Smooth muscle cell (in vitro differentiated cells): ENCODE measurements around the gene EPAS1. TPM values are rescaled to one million over a fixed set of nuclear protein-coding genes. Genes with fewer than 3 reads are reported as not detected.
A peak's percentile ranks its signal among the peaks of the same experiment; 100 is the strongest.

Source experiments
- DNase-seq: peaks from one replicate; lab custom pipeline; 2025; ENCODE audit not compliant: unreplicated experiment; lab: John Stamatoyannopoulos, UW
- H2AFZ ChIP-seq: fragments of 200-600 bp; sonication (generic); 2 replicates; pipeline ENCODE4 v1.6.0; 2016; ENCODE audit warnings: antibody characterized with exemption, low read depth, mild to moderate bottlenecking
- H3F3A ChIP-seq: fragments of 200-600 bp; sonication (generic); 2 replicates; pipeline ENCODE4 v1.6.0; 2017; ENCODE audit warnings: antibody characterized with exemption, low read depth
- H3K27ac ChIP-seq: fragments of 200-600 bp; sonication (generic); 2 replicates; pipeline ENCODE4 v1.5.1; 2016; ENCODE audit warnings: low read depth, mild to moderate bottlenecking
- H3K27me3 ChIP-seq: fragments of 200-600 bp; sonication (generic); 2 replicates; pipeline ENCODE4 v1.6.1; 2016; ENCODE audit warnings: low read depth, mild to moderate bottlenecking
- H3K36me3 ChIP-seq: fragments of 200-600 bp; sonication (generic); 2 replicates; pipeline ENCODE4 v1.5.1; 2016; ENCODE audit warnings: low read depth
- H3K4me1 ChIP-seq: fragments of 200-600 bp; sonication (generic); 2 replicates; pipeline ENCODE4 v1.5.1; 2016; ENCODE audit warnings: low read depth
- H3K4me2 ChIP-seq: fragments of 200-600 bp; sonication (generic); 2 replicates; pipeline ENCODE4 v1.6.0; 2016; ENCODE audit warnings: mild to moderate bottlenecking
- H3K4me3 ChIP-seq: fragments of 200-600 bp; sonication (generic); 2 replicates; pipeline ENCODE4 v1.5.1; 2016; ENCODE audit warnings: mild to moderate bottlenecking
- H3K79me2 ChIP-seq: fragments of 200-600 bp; sonication (generic); 2 replicates; pipeline ENCODE4 v1.6.0; 2016; ENCODE audit warnings: low read depth, mild to moderate bottlenecking
- H3K9ac ChIP-seq: fragments of 200-600 bp; sonication (generic); 2 replicates; pipeline ENCODE4 v1.6.0; 2016; ENCODE audit warnings: low read depth
- H3K9me3 ChIP-seq: fragments of 200-600 bp; sonication (generic); replicated peaks from 2 replicates; pipeline ENCODE4 v1.5.1; 2016; ENCODE audit warnings: low read depth
- H4K20me1 ChIP-seq: fragments of 200-600 bp; sonication (generic); 2 replicates; pipeline ENCODE4 v1.6.0; 2016; ENCODE audit warnings: low read depth
- CTCF ChIP-seq: fragments of 200-600 bp; sonication (generic); IDR thresholded peaks from 2 replicates; pipeline ENCODE4 v1.5.1; 2017; ENCODE audit warnings: borderline replicate concordance, mild to moderate bottlenecking, antibody characterized with exemption; ENCODE audit not compliant: insufficient read depth, poor library complexity, severe bottlenecking
- WGBS: methylation state at CpG from one replicate; pipeline ENCODE4 v1.1.7; 2016; ENCODE audit warnings: low lambda C conversion rate; 5-methylcytosine and 5-hydroxymethylcytosine counted together
- polyA plus RNA-seq: library from polyadenylated mRNA; unstranded; fragments of >200 nt; fragmentation: Nextera tagmentation; extraction: Ambion mirVana; gene quantifications from 2 replicates; pipeline ENCODE4 v1.2.1, GENCODE V29; 2016
- total RNA-seq: library from RNA; depleted of rRNA; stranded (reverse); fragments of >200 nt; gene quantifications from 2 replicates; pipeline ENCODE4 v1.2.3, GENCODE V29; 2014

EPAS1 gene
- total and polyA plus RNA-seq, 2 experiments from 2014 or later = 31.7 to 91.6 TPM

DNA sequence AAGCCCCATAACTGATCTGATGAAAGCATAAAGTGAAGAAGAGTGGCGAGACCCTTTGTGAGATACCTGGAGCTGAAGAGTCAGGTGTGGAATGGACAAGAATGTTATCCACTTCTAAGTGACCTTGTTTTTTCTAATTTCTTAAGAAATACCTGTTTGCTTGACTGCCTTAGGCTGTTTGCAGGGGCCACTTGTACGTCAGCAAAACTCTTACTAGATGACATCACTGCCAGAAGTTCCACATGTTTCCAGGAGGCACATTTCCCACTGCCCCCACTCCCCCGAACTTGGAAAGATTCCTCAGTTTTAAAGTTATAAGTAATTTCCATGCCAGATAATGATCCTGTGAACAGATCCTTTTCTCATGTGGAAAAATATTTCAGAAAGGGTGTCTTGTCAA, 8.0 kb downstream of the EPAS1 start:
- TF ChIP-seq CTCF = no peak
- H3F3A ChIP-seq = peaks cover 17% of the 10 kb centered on the region
- peaks cover 100% of the 10 kb centered on the region for H3K79me2 ChIP-seq
- peaks cover 5% of the 10 kb centered on the region for H3K4me1 ChIP-seq
- H3K9ac ChIP-seq = peak overlapping the region; percentile 63
- no peaks in the 10 kb centered on the region for H3K36me3 ChIP-seq
- 81% methylated on average over 3 of the region's 3 CpGs for WGBS
- H3K4me3 ChIP-seq = no peak overlapping the region
- peak overlapping the region; percentile 88 for H3K27ac ChIP-seq
- H3K9me3 ChIP-seq = no peaks in the 10 kb centered on the region
- H2AFZ ChIP-seq = no peak overlapping the region
- no peak for DNase-seq
- H3K4me2 ChIP-seq = no peak overlapping the region
- H4K20me1 ChIP-seq = peaks cover 91% of the 10 kb centered on the region
- H3K27me3 ChIP-seq = no peaks in the 10 kb centered on the region

- Histone ChIP-seq H3K9ac (peak overlapping the region; percentile 63), H3K36me3 (no peaks in the 10 kb centered on the region), H3K4me2 (peak overlapping the region; percentile 32), H3K4me3 (no peak overlapping the region), H3K4me1 (peaks cover 5% of the 10 kb centered on the region), H4K20me1 (peaks cover 91% of the 10 kb centered on the region), H3F3A (peaks cover 18% of the 10 kb centered on the region), H3K27me3 (no peaks in the 10 kb centered on the region), H3K79me2 (peaks cover 100% of the 10 kb centered on the region), H3K27ac (peak overlapping the region; percentile 88), H2AFZ (no peak overlapping the region), H3K9me3 (no peaks in the 10 kb centered on the region)
- no peak for DNase-seq
- no peak for TF ChIP-seq CTCF
- WGBS = 85% methylated on average over 4 of the region's 4 CpGs
Measured at GRCh38 chr2:46305767-46306166, 8.6 kb downstream of the EPAS1 start.

DNA sequence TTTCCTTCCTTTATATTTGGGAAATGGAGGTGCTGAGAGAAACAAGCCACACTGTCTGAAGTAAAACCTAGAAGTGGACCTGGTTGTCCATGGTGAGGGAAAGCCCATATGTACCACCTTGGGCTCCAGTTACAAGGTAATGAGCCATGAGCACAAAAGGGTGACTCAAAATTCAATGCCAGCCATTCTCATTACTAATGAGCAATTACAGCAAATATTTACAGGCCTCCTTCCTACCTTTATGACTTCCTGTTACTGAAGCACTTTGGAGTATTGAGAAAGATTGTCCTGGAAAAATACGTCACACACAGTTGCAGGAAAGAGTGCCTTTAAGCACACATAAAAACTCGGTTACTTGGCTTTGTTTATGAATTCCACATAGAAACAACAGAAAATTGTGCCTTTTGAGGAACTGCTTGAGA, 9.1 kb downstream of the EPAS1 start:
- Histone ChIP-seq H3K4me3 (no peak overlapping the region), H2AFZ (no peak overlapping the region), H3K4me2 (peak overlapping the region; percentile 32), H3K4me1 (peaks cover 5% of the 10 kb centered on the region), H3K27ac (peak overlapping the region; percentile 88), H4K20me1 (peaks cover 91% of the 10 kb centered on the region), H3K27me3 (no peaks in the 10 kb centered on the region), H3K36me3 (no peaks in the 10 kb centered on the region), H3F3A (peaks cover 18% of the 10 kb centered on the region), H3K9ac (peak overlapping the region; percentile 63), H3K9me3 (no peaks in the 10 kb centered on the region), H3K79me2 (peaks cover 100% of the 10 kb centered on the region)
- DNase-seq = no peak
- 43% methylated on average over 2 of the region's 2 CpGs for WGBS
- TF ChIP-seq CTCF = no peak

GRCh38 chr2:46306988-46307655, 9.9 kb downstream of the EPAS1 start:
- H3K79me2 ChIP-seq = peaks cover 100% of the 10 kb centered on the region
- H3K27me3 ChIP-seq = no peaks in the 10 kb centered on the region
- no peak overlapping the region for H2AFZ ChIP-seq
- no peaks in the 10 kb centered on the region for H3K9me3 ChIP-seq
- peaks cover 89% of the 10 kb centered on the region for H4K20me1 ChIP-seq
- no peaks in the 10 kb centered on the region for H3K36me3 ChIP-seq
- no peak overlapping the region for H3K4me3 ChIP-seq
- peaks cover 18% of the 10 kb centered on the region for H3F3A ChIP-seq
- H3K4me2 ChIP-seq = peak overlapping the region; percentile 32
- peak overlapping the region; percentile 88 for H3K27ac ChIP-seq
- H3K9ac ChIP-seq = peak overlapping the region; percentile 20
- no peak for DNase-seq
- WGBS = 43% methylated on average over 8 of the region's 8 CpGs
- H3K4me1 ChIP-seq = peaks cover 5% of the 10 kb centered on the region
- no peak for TF ChIP-seq CTCF
